ENCODE measurements around the gene DNAL1. TPM values are rescaled to one million over a fixed set of nuclear protein-coding genes. Genes with fewer than 3 reads are reported as not detected.

DNAL1 gene
- total and polyA plus RNA-seq, 2 experiments from 2014 or later, result 12.2 to 19.4 TPM

GRCh38 chr14:73751157-73751691 lies 106.4 kb downstream of the DNAL1 start:
- no peaks in the 10 kb centered on the region for H3K9me3 ChIP-seq (ENCODE audit: low read depth)
- no peaks in the 10 kb centered on the region for H3K27me3 ChIP-seq
- no peak for TF ChIP-seq CTCF (IDR thresholded peaks at IDR 0.05; ENCODE audit: low read depth, low read length)
- H3K4me1 ChIP-seq (ENCODE audit: low read depth), result peaks cover 58% of the 10 kb centered on the region
- DNase-seq (ENCODE audit: low read depth in 1 of 2, low spot score in 1 of 2), result no peak
- H3K36me3 ChIP-seq, result no peaks in the 10 kb centered on the region
- no peak overlapping the region for H3K4me3 ChIP-seq
- no peak overlapping the region for H3K27ac ChIP-seq

GRCh38 chr14:73752297-73752992 lies 107.7 kb downstream of the DNAL1 start:
- Histone ChIP-seq H3K4me1 (ENCODE audit: low read depth) (peaks cover 46% of the 10 kb centered on the region), H3K27ac (peak overlapping the region; percentile 84)
- DNase-seq (ENCODE audit: low read depth in 1 of 2, low spot score in 1 of 2), result peak in 1 of 2 donors; percentile 75

More at GRCh38 chr14:73752297-73752992, 107.7 kb downstream of the DNAL1 start:
- no peaks in the 10 kb centered on the region for H3K27me3 ChIP-seq
- no peaks in the 10 kb centered on the region for H3K36me3 ChIP-seq
- no peak overlapping the region for H3K4me3 ChIP-seq
- no peaks in the 10 kb centered on the region for H3K9me3 ChIP-seq (ENCODE audit: low read depth)
- peak; percentile 40 for TF ChIP-seq CTCF (IDR thresholded peaks at IDR 0.05; ENCODE audit: low read depth, low read length)

Other genes with a start within 250 kb of the DNAL1 start
- 33.8 and 35.6 TPM in 2 replicates for gene NUMB, start 186.4 kb upstream of the DNAL1 start, total RNA-seq
- 68.5 and 70.9 TPM in 2 replicates for gene NUMB, start 186.4 kb upstream of the DNAL1 start, polyA plus RNA-seq
- 32.0 and 34.4 TPM in 2 replicates for gene RIOX1, start 154.1 kb upstream of the DNAL1 start, total RNA-seq
- gene RIOX1, start 154.1 kb upstream of the DNAL1 start, polyA plus RNA-seq, result 20.3 and 24.7 TPM in 2 replicates
- gene ACOT1, start 107.8 kb upstream of the DNAL1 start, total RNA-seq, result 5.8 and 8.3 TPM in 2 replicates
- gene ACOT1, start 107.8 kb upstream of the DNAL1 start, polyA plus RNA-seq, result 7.1 and 8.7 TPM in 2 replicates
- 0.14 and 0.21 TPM in 2 replicates for gene HEATR4, start 86.0 kb upstream of the DNAL1 start, total RNA-seq
- 1.3 and 1.8 TPM in 2 replicates for gene HEATR4, start 86.0 kb upstream of the DNAL1 start, polyA plus RNA-seq
- 84.0 and 92.4 TPM in 2 replicates for gene ACOT2, start 75.8 kb upstream of the DNAL1 start, total RNA-seq
- 67.1 and 84.3 TPM in 2 replicates for gene ACOT2, start 75.8 kb upstream of the DNAL1 start, polyA plus RNA-seq
- 0.24 and 0.42 TPM in 2 replicates for gene ACOT4, start 53.1 kb upstream of the DNAL1 start, total RNA-seq
- 0.32 and 0.61 TPM in 2 replicates for gene ACOT4, start 53.1 kb upstream of the DNAL1 start, polyA plus RNA-seq
- 0.18 and 0.45 TPM in 2 replicates for gene ACOT6, start 32.5 kb upstream of the DNAL1 start, total RNA-seq
- gene ACOT6, start 32.5 kb upstream of the DNAL1 start, polyA plus RNA-seq, result 0.59 TPM in 1 of 2 replicates, not detected in the other
- 37.2 and 39.9 TPM in 2 replicates for gene PNMA1, start 69.4 kb downstream of the DNAL1 start, total RNA-seq
- 72.4 and 77.4 TPM in 2 replicates for gene PNMA1, start 69.4 kb downstream of the DNAL1 start, polyA plus RNA-seq
- gene PTGR2, start 206.8 kb downstream of the DNAL1 start, total RNA-seq, result 9.5 and 16.4 TPM in 2 replicates
- 13.4 and 28.5 TPM in 2 replicates for gene PTGR2, start 206.8 kb downstream of the DNAL1 start, polyA plus RNA-seq
- gene ZNF410, start 241.9 kb downstream of the DNAL1 start, total RNA-seq, result 29.9 and 32.1 TPM in 2 replicates
- gene ZNF410, start 241.9 kb downstream of the DNAL1 start, polyA plus RNA-seq, result 32.9 and 39.0 TPM in 2 replicates

All from cardiac muscle cell (in vitro differentiated cells and primary cell).